ENCODE data around the gene SP2. TPM values are rescaled to one million over a fixed set of nuclear protein-coding genes. Genes with fewer than 3 reads are reported as not detected.

The SP2 gene
- total and polyA plus RNA-seq, 4 donors = 1.6 to 25.9 (median 14.4) TPM

GRCh38 chr17:47955497-47956461 is 59.7 kb downstream of the SP2 start:
- Histone ChIP-seq H3K27ac (ENCODE audit: low read depth, low read length) (no peak overlapping the region), H3K4me3 (ENCODE audit: low read depth, low read length) (no peak overlapping the region), H3K4me1 (ENCODE audit: control insufficient read depth, insufficient read depth, low read length) (peaks cover 10% of the 10 kb centered on the region), H3K27me3 (ENCODE audit: control insufficient read depth, insufficient read depth, low read length) (no peaks in the 10 kb centered on the region), H3K36me3 (ENCODE audit: control insufficient read depth, insufficient read depth, low read length) (peaks cover 4% of the 10 kb centered on the region), H3K9me3 (ENCODE audit: control insufficient read depth, insufficient read depth, low read length) (no peaks in the 10 kb centered on the region)
- no peak for DNase-seq (ENCODE audit: low read depth in 4 of 6, low spot score in 6 of 6)
- 84% methylated on average over 6 of the region's 7 CpGs for WGBS (ENCODE audit: insufficient coverage)

- 33% methylated on average over 3 of the region's 4 CpGs for WGBS (ENCODE audit: insufficient coverage)
- Histone ChIP-seq H3K4me3 (ENCODE audit: low read depth, low read length) (no peak overlapping the region), H3K9me3 (ENCODE audit: control insufficient read depth, insufficient read depth, low read length) (no peaks in the 10 kb centered on the region), H3K4me1 (ENCODE audit: control insufficient read depth, insufficient read depth, low read length) (peaks cover 10% of the 10 kb centered on the region), H3K27me3 (ENCODE audit: control insufficient read depth, insufficient read depth, low read length) (no peaks in the 10 kb centered on the region), H3K27ac (ENCODE audit: low read depth, low read length) (no peak overlapping the region), H3K36me3 (ENCODE audit: control insufficient read depth, insufficient read depth, low read length) (peaks cover 4% of the 10 kb centered on the region)
- no peak for DNase-seq (ENCODE audit: low read depth in 4 of 6, low spot score in 6 of 6)
These were observed 61.0 kb downstream of the SP2 start for GRCh38 chr17:47956791-47957590.

GRCh38 chr17:47957591-47958490 is 61.8 kb downstream of the SP2 start, which contains the start of gene PRR15L:
TSS of gene PRR15L (minus strand) at chr17:47957883. CDS start at chr17:47953234, 4,649 bp downstream.
- Histone ChIP-seq H3K27ac (ENCODE audit: low read depth, low read length) (no peak within 1 kb of the TSS), H3K27me3 (ENCODE audit: control insufficient read depth, insufficient read depth, low read length) (no peaks in the 10 kb centered on the region), H3K4me1 (ENCODE audit: control insufficient read depth, insufficient read depth, low read length) (peaks cover 10% of the 10 kb centered on the region), H3K4me3 (ENCODE audit: low read depth, low read length) (no peak within 1 kb of the TSS), H3K9me3 (ENCODE audit: control insufficient read depth, insufficient read depth, low read length) (no peaks in the 10 kb centered on the region), H3K36me3 (ENCODE audit: control insufficient read depth, insufficient read depth, low read length) (peaks cover 1% of the 10 kb centered on the region)
- WGBS (ENCODE audit: insufficient coverage) = 37% methylated on average over 10 of the region's 16 CpGs
- DNase-seq (ENCODE audit: low read depth in 4 of 6, low spot score in 6 of 6) = no peak

GRCh38 chr17:47959825-47960655 is 64.0 kb downstream of the SP2 start:
- Histone ChIP-seq H3K27me3 (ENCODE audit: control insufficient read depth, insufficient read depth, low read length) (no peaks in the 10 kb centered on the region), H3K4me3 (ENCODE audit: low read depth, low read length) (no peak overlapping the region), H3K27ac (ENCODE audit: low read depth, low read length) (no peak overlapping the region), H3K4me1 (ENCODE audit: control insufficient read depth, insufficient read depth, low read length) (peaks cover 10% of the 10 kb centered on the region), H3K36me3 (ENCODE audit: control insufficient read depth, insufficient read depth, low read length) (no peaks in the 10 kb centered on the region), H3K9me3 (ENCODE audit: control insufficient read depth, insufficient read depth, low read length) (no peaks in the 10 kb centered on the region)
- WGBS (ENCODE audit: insufficient coverage) = 83% methylated on average over 6 of the region's 8 CpGs
- DNase-seq (ENCODE audit: low read depth in 4 of 6, low spot score in 6 of 6) = peak in 1 of 6 donors; percentile 14

GRCh38 chr17:47961406-47961805 is 65.4 kb downstream of the SP2 start:
- no peaks in the 10 kb centered on the region for H3K36me3 ChIP-seq (ENCODE audit: control insufficient read depth, insufficient read depth, low read length)

GRCh38 chr17:47962901-47963300 is 66.9 kb downstream of the SP2 start:
- Histone ChIP-seq H3K4me3 (ENCODE audit: low read depth, low read length) (no peak overlapping the region), H3K4me1 (ENCODE audit: control insufficient read depth, insufficient read depth, low read length) (no peaks in the 10 kb centered on the region), H3K9me3 (ENCODE audit: control insufficient read depth, insufficient read depth, low read length) (no peaks in the 10 kb centered on the region), H3K36me3 (ENCODE audit: control insufficient read depth, insufficient read depth, low read length) (no peaks in the 10 kb centered on the region), H3K27me3 (ENCODE audit: control insufficient read depth, insufficient read depth, low read length) (no peaks in the 10 kb centered on the region), H3K27ac (ENCODE audit: low read depth, low read length) (no peak overlapping the region)
- WGBS (ENCODE audit: insufficient coverage) = 92% methylated on average over 3 of the region's 3 CpGs
- no peak for DNase-seq (ENCODE audit: low read depth in 4 of 6, low spot score in 6 of 6)

More at GRCh38 chr17:47961406-47961805, 65.4 kb downstream of the SP2 start:
- DNase-seq (ENCODE audit: low read depth in 4 of 6, low spot score in 6 of 6) = no peak
- Histone ChIP-seq H3K4me1 (ENCODE audit: control insufficient read depth, insufficient read depth, low read length) (peaks cover 10% of the 10 kb centered on the region), H3K27ac (ENCODE audit: low read depth, low read length) (no peak overlapping the region), H3K27me3 (ENCODE audit: control insufficient read depth, insufficient read depth, low read length) (no peaks in the 10 kb centered on the region), H3K4me3 (ENCODE audit: low read depth, low read length) (no peak overlapping the region), H3K9me3 (ENCODE audit: control insufficient read depth, insufficient read depth, low read length) (no peaks in the 10 kb centered on the region)
- WGBS (ENCODE audit: insufficient coverage) = 73% methylated on average over 4 of the region's 6 CpGs

GRCh38 chr17:47964856-47965255 is 68.8 kb downstream of the SP2 start:
- Histone ChIP-seq H3K36me3 (ENCODE audit: control insufficient read depth, insufficient read depth, low read length) (no peaks in the 10 kb centered on the region), H3K4me1 (ENCODE audit: control insufficient read depth, insufficient read depth, low read length) (no peaks in the 10 kb centered on the region)
- no CpG with 5 or more reads among the region's 5 CpGs for WGBS (ENCODE audit: insufficient coverage)

GRCh38 chr17:47966079-47966519 is 70.1 kb downstream of the SP2 start:
- no peak for DNase-seq (ENCODE audit: low read depth in 4 of 6, low spot score in 6 of 6)
- Histone ChIP-seq H3K4me1 (ENCODE audit: control insufficient read depth, insufficient read depth, low read length) (peaks cover 6% of the 10 kb centered on the region), H3K27me3 (ENCODE audit: control insufficient read depth, insufficient read depth, low read length) (no peaks in the 10 kb centered on the region), H3K9me3 (ENCODE audit: control insufficient read depth, insufficient read depth, low read length) (no peaks in the 10 kb centered on the region), H3K27ac (ENCODE audit: low read depth, low read length) (no peak overlapping the region), H3K36me3 (ENCODE audit: control insufficient read depth, insufficient read depth, low read length) (no peaks in the 10 kb centered on the region), H3K4me3 (ENCODE audit: low read depth, low read length) (no peak overlapping the region)
- WGBS (ENCODE audit: insufficient coverage) = no CpG with 5 or more reads among the region's 1 CpG

More at GRCh38 chr17:47964856-47965255, 68.8 kb downstream of the SP2 start:
- H3K4me3 ChIP-seq (ENCODE audit: low read depth, low read length) = no peak overlapping the region
- H3K27me3 ChIP-seq (ENCODE audit: control insufficient read depth, insufficient read depth, low read length) = no peaks in the 10 kb centered on the region
- no peaks in the 10 kb centered on the region for H3K9me3 ChIP-seq (ENCODE audit: control insufficient read depth, insufficient read depth, low read length)
- DNase-seq (ENCODE audit: low read depth in 4 of 6, low spot score in 6 of 6) = no peak
- H3K27ac ChIP-seq (ENCODE audit: low read depth, low read length) = no peak overlapping the region
